Activated naive CD8-positive, alpha-beta T cell treated with anti-CD3 and anti-CD28 coated beads, Interleukin-2, amount 50 U/mL, for 24 hours (primary cell): ENCODE results near the gene GALNT7.
"Not testable (repeated sequence)": the region's sequence is repeated elsewhere in the genome, so short reads cannot be mapped to it uniquely, and the experiment has no call there.

ENCODE experiments used
- ATAC-seq: fragments of 150-1000 bp; cut with Tn5 transposase; one replicate; pipeline ENCODE4 v1.10.0; 2021
- DNase-seq: peaks from one replicate; pipeline ENCODE4 v3.0.0; 2021
- H3K27ac Mint-ChIP-seq: one replicate; pipeline ENCODE4 v1.8.0; 2021; ENCODE audit warnings: mild to moderate bottlenecking, mixed read lengths
- H3K27me3 Mint-ChIP-seq: one replicate; pipeline ENCODE4 v1.8.0; 2021; ENCODE audit warnings: mixed read lengths
- H3K36me3 Mint-ChIP-seq: one replicate; pipeline ENCODE4 v1.8.0; 2021; ENCODE audit warnings: low read depth, mixed read lengths
- H3K4me1 Mint-ChIP-seq: one replicate; pipeline ENCODE4 v1.8.0; 2021; ENCODE audit warnings: mixed read lengths
- H3K4me3 Mint-ChIP-seq: one replicate; pipeline ENCODE4 v1.8.0; 2021; ENCODE audit warnings: mild to moderate bottlenecking, moderate library complexity, mixed read lengths
- H3K9me3 Mint-ChIP-seq: one replicate; pipeline ENCODE4 v1.8.0; 2021; ENCODE audit warnings: mixed read lengths

GALNT7 gene, protein sequence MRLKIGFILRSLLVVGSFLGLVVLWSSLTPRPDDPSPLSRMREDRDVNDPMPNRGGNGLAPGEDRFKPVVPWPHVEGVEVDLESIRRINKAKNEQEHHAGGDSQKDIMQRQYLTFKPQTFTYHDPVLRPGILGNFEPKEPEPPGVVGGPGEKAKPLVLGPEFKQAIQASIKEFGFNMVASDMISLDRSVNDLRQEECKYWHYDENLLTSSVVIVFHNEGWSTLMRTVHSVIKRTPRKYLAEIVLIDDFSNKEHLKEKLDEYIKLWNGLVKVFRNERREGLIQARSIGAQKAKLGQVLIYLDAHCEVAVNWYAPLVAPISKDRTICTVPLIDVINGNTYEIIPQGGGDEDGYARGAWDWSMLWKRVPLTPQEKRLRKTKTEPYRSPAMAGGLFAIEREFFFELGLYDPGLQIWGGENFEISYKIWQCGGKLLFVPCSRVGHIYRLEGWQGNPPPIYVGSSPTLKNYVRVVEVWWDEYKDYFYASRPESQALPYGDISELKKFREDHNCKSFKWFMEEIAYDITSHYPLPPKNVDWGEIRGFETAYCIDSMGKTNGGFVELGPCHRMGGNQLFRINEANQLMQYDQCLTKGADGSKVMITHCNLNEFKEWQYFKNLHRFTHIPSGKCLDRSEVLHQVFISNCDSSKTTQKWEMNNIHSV

DNA sequence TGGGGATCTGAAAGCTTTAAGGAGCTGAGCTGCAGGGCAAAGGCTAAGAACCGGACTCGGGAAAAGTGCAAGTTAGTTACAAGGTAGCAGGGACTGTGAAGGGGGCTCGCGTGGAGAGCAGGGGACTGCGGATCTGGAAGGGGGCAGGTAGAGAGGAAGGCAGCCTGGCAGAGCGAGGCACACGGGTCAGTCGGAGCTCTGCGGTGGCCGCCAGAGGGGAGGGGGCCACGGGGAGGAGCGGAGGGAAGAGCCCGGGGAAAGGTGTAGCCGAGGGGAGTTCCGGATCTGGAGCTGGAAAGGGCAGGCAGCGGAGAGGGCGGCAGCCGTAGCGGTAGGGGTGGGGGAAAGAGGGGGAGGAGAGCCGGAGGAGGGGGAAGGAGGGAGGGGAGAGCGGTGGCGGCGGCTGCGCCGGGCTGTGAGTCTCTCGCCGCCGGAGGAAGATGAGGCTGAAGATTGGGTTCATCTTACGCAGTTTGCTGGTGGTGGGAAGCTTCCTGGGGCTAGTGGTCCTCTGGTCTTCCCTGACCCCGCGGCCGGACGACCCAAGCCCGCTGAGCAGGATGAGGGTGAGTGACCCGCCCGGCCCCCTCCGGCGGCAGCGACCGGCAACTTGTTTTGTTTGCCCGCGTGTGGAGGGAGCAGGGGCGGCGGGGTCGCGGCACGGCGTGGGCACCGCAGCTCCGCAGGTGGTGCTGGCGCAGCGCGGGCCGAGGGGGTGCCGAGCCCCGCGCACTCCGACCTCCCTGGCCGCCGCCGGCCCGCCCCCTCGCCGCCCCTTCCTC lies at the start of gene GALNT7:
Gene GALNT7, plus strand, starts transcription at position 416 of the 782 bp plus-strand sequence. Its CDS starts 25 bp downstream, at position 441.
- peak within 1 kb of the TSS; percentile 84 for H3K27ac Mint-ChIP-seq
- H3K27me3 Mint-ChIP-seq = no peaks in the 10 kb centered on the region
- ATAC-seq (peak; percentile 52), DNase-seq (peak; percentile 70)
- H3K4me1 Mint-ChIP-seq = peaks cover 45% of the 10 kb centered on the region
- H3K9me3 Mint-ChIP-seq = no peaks in the 10 kb centered on the region
- H3K36me3 Mint-ChIP-seq = peaks cover 1% of the 10 kb centered on the region
- H3K4me3 Mint-ChIP-seq = peak within 1 kb of the TSS; percentile 86

DNA sequence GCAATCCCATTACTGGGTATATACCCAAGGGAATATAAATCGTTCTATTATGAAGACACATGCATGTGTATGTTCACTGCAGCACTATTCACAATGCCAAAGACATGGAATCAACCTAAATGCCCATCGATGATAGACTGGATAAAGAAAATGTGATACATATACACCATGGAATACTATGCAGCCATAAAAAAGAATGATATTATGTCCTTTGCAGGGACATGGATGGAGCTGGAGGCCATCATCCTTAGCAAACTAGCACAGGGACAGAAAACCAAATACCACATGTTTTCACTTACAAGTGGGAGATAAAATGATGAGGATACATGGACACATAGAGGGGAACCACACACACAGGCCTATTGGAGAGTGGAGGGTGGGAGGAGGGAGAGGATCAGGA lies 49.8 kb upstream of the GALNT7 start:
- not testable (repeated sequence) for H3K4me1 Mint-ChIP-seq, H3K36me3 Mint-ChIP-seq, H3K27me3 Mint-ChIP-seq, DNase-seq, H3K4me3 Mint-ChIP-seq, H3K27ac Mint-ChIP-seq, ATAC-seq
- H3K9me3 Mint-ChIP-seq = peaks cover 11% of the 10 kb centered on the region

DNA sequence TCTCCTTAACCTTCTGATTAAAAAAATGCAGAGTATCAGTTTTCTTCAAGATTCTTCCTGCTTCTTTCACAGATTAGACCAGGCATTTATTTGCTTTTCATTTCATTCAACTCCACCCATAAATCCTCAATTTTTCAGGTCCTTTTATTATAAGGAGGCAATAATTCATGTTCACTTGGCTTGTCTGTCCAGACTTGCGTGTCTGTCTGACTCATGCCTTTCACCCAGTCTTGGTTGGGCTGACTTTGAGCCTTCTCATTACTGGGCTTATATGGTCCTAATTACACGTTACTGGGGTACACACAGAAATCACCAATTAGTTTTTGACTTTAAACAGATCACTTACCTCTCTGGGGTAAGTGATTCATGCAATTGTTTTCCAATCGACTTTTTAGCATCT lies 48.8 kb upstream of the GALNT7 start:
- Mint-ChIP-seq H3K4me1 (peaks cover 3% of the 10 kb centered on the region), H3K27ac (no peak overlapping the region), H3K36me3 (no peaks in the 10 kb centered on the region), H3K9me3 (peaks cover 11% of the 10 kb centered on the region), H3K4me3 (no peak overlapping the region), H3K27me3 (no peaks in the 10 kb centered on the region)
- DNase-seq = no peak
- ATAC-seq = no peak

DNA sequence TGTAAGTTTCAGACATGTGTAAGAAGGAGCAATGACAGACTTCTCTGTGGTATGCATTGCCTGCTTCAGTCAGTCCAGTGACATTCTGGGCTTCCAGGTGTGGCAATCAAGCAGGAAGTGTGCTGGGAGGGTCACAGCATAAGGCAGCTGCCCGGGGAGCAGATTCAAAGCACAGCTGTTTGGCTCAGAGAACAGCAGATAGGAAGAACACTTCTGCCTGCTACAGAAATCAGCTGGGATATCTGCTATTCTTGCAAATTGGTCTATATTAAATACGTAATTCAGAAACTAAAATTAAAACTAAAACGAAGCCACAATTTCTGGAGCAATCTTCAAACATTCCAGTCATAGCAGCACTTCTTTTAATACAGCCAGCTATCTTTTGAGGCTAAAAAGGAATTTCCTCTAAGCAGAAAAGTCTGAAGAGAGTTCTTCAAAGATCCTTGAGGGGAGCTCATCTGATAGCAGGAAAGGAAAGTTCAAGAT lies 47.5 kb upstream of the GALNT7 start:
- Mint-ChIP-seq H3K27ac (no peak overlapping the region), H3K9me3 (peaks cover 11% of the 10 kb centered on the region), H3K27me3 (no peaks in the 10 kb centered on the region), H3K36me3 (no peaks in the 10 kb centered on the region), H3K4me3 (no peak overlapping the region), H3K4me1 (peaks cover 3% of the 10 kb centered on the region)
- ATAC-seq (peak; percentile 28), DNase-seq (no peak)

DNA sequence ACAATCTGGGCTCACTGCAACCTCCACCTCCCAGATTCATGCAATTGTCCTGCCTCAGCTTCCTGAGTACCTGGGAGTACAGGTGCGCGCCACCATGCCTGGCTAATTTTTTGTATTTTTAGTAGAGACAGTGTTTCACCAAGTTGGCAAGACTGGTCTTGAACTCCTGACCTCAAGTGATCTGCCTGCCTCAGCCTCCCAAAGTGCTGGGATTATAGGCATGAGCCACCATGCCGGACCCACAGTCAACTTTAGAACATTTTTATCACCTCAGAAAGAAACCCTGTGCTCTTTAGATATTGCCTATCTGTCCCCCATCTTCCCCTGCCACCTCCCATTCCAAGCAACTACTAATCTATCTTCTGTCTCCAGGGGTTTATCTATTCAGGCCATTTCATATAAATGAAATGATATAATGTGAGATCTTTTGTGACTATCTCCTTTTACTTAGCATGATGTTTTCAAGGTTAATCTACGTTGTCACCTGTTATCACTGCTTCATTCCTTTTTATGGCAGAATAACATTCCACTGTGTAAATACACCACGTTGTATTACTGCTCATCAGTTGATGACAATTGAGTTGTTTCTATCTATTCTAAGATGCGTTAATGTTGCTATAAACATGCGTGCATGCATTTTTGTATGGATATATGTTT lies 44.3 kb upstream of the GALNT7 start:
- no peaks in the 10 kb centered on the region for H3K36me3 Mint-ChIP-seq
- H3K4me3 Mint-ChIP-seq = no peak overlapping the region
- H3K4me1 Mint-ChIP-seq = peaks cover 3% of the 10 kb centered on the region
- H3K9me3 Mint-ChIP-seq = no peaks in the 10 kb centered on the region
- H3K27me3 Mint-ChIP-seq = no peaks in the 10 kb centered on the region
- no peak for DNase-seq
- no peak for ATAC-seq
- no peak overlapping the region for H3K27ac Mint-ChIP-seq

DNA sequence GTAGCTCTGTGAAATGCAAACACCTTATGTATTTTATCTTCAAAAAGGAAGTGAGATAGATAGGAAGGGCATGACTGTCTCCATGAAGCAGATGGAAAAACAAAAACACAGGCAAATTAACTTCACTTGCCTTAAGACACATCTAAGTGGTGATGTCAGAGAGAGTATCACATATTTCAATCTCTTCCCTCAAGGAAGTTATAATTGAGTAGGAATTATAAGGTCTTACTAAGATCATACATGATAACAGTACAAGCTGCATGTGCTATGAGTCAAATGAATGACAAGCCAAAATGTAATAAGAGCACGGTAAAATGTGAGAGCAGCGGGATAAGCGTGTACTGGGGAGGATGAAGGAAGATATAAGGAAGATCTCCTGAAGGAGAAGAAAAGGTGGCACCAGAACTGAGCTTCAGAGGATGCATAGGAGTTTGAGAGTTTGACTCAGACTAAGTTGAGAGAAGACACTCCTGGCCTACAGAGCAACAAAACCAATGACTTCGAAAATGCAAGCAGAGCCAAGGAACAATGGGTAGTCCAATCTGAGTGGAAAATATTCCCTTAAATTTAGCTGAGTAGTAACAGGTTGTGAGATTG lies 43.3 kb upstream of the GALNT7 start:
- no peak overlapping the region for H3K27ac Mint-ChIP-seq

DNA sequence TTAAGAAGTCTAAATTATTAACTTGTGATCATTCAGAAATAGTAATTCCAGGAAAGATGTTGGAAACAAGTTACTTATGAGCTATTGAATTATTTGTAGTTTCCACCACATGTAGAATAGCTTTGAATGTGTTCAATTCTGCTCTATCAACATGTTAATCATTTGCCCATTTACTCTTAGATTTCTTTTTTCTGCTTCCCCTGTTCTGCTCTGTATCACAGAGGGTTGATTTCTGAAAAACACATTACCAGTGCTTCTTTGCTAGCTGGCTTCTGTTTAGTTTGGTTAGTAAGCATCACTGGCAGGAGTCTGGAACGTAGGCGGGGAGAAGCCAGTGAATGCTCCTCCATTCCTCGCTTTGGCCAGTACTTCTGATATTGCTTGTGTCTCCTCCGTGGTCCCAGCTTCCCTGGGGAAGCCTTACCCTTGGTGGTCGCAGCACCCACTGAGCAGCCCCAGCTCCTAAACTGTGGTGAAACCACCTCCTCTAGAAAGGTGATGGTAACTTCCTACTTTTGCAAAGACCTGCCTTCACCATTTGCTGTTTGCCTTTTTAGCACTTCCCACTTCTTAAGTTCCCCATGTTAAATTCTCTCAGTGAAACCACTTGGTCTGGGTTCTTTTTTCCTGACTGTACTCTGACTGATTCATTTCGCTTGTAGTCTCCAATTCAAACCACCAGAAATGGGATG lies 40.3 kb upstream of the GALNT7 start:
- DNase-seq (no peak), ATAC-seq (no peak)
- Mint-ChIP-seq H3K9me3 (no peaks in the 10 kb centered on the region), H3K4me1 (no peaks in the 10 kb centered on the region), H3K27ac (no peak overlapping the region), H3K27me3 (no peaks in the 10 kb centered on the region), H3K4me3 (no peak overlapping the region), H3K36me3 (no peaks in the 10 kb centered on the region)

More for the DNA sequence above, 43.3 kb upstream of the GALNT7 start:
- no peak for DNase-seq
- ATAC-seq = no peak
- Mint-ChIP-seq H3K27me3 (no peaks in the 10 kb centered on the region), H3K4me1 (peaks cover 3% of the 10 kb centered on the region), H3K4me3 (no peak overlapping the region), H3K36me3 (no peaks in the 10 kb centered on the region), H3K9me3 (no peaks in the 10 kb centered on the region)

DNA sequence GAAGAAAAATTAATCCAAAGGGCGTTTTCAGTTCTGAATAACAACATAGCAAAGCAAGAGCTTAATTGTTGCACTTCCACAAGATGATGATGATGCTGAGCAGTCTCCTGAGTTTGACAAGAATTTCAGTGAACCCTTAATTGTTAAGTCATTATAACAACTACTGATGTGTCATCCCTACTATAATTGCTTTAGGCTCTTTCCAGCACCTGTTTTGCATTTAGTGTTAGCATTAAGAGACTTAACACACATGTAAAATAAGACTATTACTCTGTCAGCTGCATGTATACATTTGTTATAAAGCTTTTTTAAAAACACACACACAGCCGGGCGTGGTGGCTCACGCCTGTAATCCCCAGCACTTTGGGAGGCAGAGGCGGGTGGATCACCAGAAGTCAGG lies 37.9 kb upstream of the GALNT7 start:
- no peaks in the 10 kb centered on the region for H3K9me3 Mint-ChIP-seq
- H3K4me1 Mint-ChIP-seq = no peaks in the 10 kb centered on the region
- DNase-seq (no peak), ATAC-seq (no peak)
- H3K36me3 Mint-ChIP-seq = no peaks in the 10 kb centered on the region
- H3K27me3 Mint-ChIP-seq = no peaks in the 10 kb centered on the region
- H3K4me3 Mint-ChIP-seq = no peak overlapping the region
- H3K27ac Mint-ChIP-seq = no peak overlapping the region

DNA sequence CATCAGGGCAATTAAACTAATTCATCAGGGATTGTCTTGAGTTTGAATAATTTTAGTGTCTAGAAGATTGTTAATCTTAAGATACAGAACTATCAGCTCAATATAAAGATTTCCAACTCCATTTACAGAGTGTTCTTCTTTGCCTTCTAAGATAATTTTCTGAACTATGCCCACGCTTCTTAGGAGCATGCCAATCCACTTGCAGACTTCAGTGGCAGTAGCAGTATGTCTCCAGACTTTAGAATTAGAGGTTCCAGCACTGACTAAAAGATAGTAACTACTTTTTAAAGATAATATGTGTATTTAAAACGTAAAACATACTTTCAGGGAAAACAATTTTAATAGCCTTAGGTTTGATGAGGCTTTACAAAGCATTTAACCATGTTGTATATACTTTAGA lies 34.2 kb upstream of the GALNT7 start:
- H3K4me3 Mint-ChIP-seq = no peak overlapping the region
- no peaks in the 10 kb centered on the region for H3K9me3 Mint-ChIP-seq
- H3K4me1 Mint-ChIP-seq = no peaks in the 10 kb centered on the region
- H3K27ac Mint-ChIP-seq = no peak overlapping the region
- ATAC-seq (no peak), DNase-seq (no peak)
- no peaks in the 10 kb centered on the region for H3K36me3 Mint-ChIP-seq
- no peaks in the 10 kb centered on the region for H3K27me3 Mint-ChIP-seq

DNA sequence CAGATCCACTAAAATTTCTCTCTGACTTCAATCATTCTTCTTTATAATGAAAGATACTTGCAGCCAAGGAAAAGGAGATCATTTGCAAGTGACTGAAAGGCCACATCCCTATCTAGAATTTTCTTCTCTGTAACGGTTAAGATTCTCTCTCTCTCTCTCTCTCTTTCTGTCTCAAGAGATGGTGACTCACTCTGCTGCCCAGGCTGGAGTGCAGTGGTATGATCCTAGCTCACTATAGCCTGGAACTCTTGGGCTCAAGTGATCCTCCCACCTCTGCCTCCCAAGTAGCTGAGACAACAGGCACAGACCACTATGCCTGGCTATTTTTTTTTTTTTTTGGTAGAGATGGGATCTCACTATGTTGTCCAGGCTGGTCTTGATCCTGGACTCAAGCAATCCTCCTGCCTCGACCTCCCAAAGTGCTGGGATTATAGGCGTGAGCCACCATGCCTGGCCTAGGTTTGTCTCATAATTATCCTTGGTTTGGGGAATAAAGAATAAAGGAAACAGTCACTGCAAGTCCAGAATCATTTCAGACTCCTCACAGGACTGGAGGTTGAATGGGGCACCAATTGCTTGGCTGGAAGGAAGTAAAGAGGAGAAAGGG lies 33.3 kb upstream of the GALNT7 start:
- no peaks in the 10 kb centered on the region for H3K27me3 Mint-ChIP-seq
- DNase-seq (no peak), ATAC-seq (no peak)
- H3K4me3 Mint-ChIP-seq = no peak overlapping the region
- no peaks in the 10 kb centered on the region for H3K36me3 Mint-ChIP-seq
- no peak overlapping the region for H3K27ac Mint-ChIP-seq
- no peaks in the 10 kb centered on the region for H3K9me3 Mint-ChIP-seq
- no peaks in the 10 kb centered on the region for H3K4me1 Mint-ChIP-seq

DNA sequence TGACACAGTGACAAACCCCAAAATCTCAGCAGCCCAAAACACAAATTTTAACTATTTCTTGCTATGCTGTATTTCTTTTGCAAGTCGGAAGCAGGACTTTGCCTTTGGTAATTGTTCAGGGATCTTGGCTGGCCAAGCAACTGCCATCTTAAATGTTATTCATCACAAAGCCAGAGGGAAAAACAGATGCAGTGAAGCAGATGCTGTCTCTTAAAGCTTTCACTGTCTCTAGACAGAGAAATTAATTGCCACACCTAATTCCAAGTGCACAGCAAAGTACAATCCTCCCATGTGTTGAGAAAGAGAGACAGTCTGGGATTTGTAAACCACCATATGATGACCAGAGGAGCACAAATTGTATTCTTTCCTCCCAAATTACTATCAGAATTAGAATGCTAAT lies 30.0 kb upstream of the GALNT7 start:
- no peaks in the 10 kb centered on the region for H3K27me3 Mint-ChIP-seq
- ATAC-seq (no peak), DNase-seq (no peak)
- H3K4me1 Mint-ChIP-seq = no peaks in the 10 kb centered on the region
- H3K36me3 Mint-ChIP-seq = no peaks in the 10 kb centered on the region
- no peaks in the 10 kb centered on the region for H3K9me3 Mint-ChIP-seq
- H3K4me3 Mint-ChIP-seq = no peak overlapping the region
- H3K27ac Mint-ChIP-seq = no peak overlapping the region

DNA sequence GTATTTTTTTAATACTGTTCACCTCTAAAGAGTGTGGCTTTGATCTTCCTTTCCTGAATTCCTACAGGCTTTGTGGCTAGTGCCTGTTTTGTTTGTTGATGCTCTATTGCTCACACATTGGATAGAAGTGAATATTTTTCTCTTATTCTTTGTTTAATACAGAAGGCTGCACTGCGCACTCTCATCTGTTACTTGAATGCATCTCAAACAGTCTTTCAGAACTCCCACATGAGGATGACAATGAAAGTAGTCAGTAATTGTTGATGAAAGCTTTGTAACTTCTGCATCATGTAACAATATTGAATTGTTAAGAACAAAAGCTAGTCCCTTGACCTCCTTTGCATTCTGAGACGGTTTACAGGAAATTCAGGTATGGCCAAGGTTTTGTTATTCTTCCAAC lies 29.1 kb upstream of the GALNT7 start:
- Mint-ChIP-seq H3K27ac (no peak overlapping the region), H3K4me1 (no peaks in the 10 kb centered on the region), H3K36me3 (no peaks in the 10 kb centered on the region), H3K27me3 (no peaks in the 10 kb centered on the region), H3K9me3 (no peaks in the 10 kb centered on the region), H3K4me3 (no peak overlapping the region)
- ATAC-seq = no peak
- no peak for DNase-seq

DNA sequence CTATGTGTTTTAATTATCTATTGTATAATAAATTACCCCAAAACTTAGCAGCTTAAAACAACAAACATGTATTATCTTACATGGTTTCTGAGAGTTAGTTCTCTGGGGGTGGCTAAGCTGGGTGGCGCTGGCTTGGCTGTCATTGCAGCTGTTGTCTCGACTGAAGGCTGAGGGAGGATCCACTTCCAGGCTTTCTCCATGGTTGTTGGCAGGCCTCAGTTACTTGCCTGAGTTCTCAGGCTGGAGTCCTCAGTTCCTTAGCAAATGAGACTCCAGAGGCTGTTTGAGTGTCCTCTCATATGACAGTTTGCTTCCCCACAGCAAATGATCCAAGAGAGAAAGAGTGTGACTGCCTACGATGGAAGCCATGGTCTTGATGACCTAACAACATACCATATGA lies 23.5 kb upstream of the GALNT7 start:
- Mint-ChIP-seq H3K36me3 (no peaks in the 10 kb centered on the region), H3K27me3 (no peaks in the 10 kb centered on the region), H3K4me3 (no peak overlapping the region), H3K27ac (no peak overlapping the region), H3K4me1 (no peaks in the 10 kb centered on the region), H3K9me3 (no peaks in the 10 kb centered on the region)
- ATAC-seq (no peak), DNase-seq (no peak)
